Type B pancreatic cell (in vitro differentiated cells): ENCODE data around the gene RPL7A. TPM values are rescaled to one million over a fixed set of nuclear protein-coding genes. Genes with fewer than 3 reads are reported as not detected.

Source experiments
- DNase-seq: peaks from one replicate; pipeline ENCODE4 v3.0.0; 2021; ENCODE audit warnings: mixed read lengths; ENCODE audit not compliant: unreplicated experiment; ENCODE audit errors: extremely low spot score
- H3K27ac Mint-ChIP-seq: 2 replicates; pipeline ENCODE4 v1.8.0; 2021; ENCODE audit warnings: mild to moderate bottlenecking, mixed read lengths
- H3K27me3 Mint-ChIP-seq: 2 replicates; pipeline ENCODE4 v1.8.0; 2021; ENCODE audit warnings: mixed read lengths
- H3K36me3 Mint-ChIP-seq: 2 replicates; pipeline ENCODE4 v1.8.0; 2021; ENCODE audit warnings: mixed read lengths
- H3K4me1 Mint-ChIP-seq: one replicate; pipeline ENCODE4 v1.8.0; 2021; ENCODE audit warnings: mixed read lengths; ENCODE audit not compliant: unreplicated experiment
- H3K4me3 Mint-ChIP-seq: 2 replicates; pipeline ENCODE4 v1.8.0; 2021; ENCODE audit warnings: mild to moderate bottlenecking, mixed read lengths
- H3K9me3 Mint-ChIP-seq: 2 replicates; pipeline ENCODE4 v1.8.0; 2021; ENCODE audit warnings: mixed read lengths
- CTCF ChIP-seq: fragments of 200-600 bp; sonication (generic); conservative IDR thresholded peaks from 2 replicates; pipeline ENCODE4 v1.5.0; 2021; ENCODE audit warnings: antibody characterized with exemption, mild to moderate bottlenecking
- total RNA-seq: library from RNA; stranded (reverse); gene quantifications from 2 replicates; pipeline ENCODE4 v1.2.1, GENCODE V29; 2021; ENCODE audit warnings: low replicate concordance

Gene RPL7A
- total RNA-seq, 1 donor from 2014 or later, result 2,715 TPM

- Mint-ChIP-seq H3K9me3 (peaks cover 6% of the 10 kb centered on the region), H3K36me3 (no peaks in the 10 kb centered on the region), H3K27me3 (peaks cover 20% of the 10 kb centered on the region), H3K27ac (no peak overlapping the region), H3K4me3 (no peak overlapping the region), H3K4me1 (no peaks in the 10 kb centered on the region)
- DNase-seq, result peak; percentile 56
- TF ChIP-seq CTCF, result no peak
These were observed 43.3 kb upstream of the RPL7A start for GRCh38 chr9:133304477-133305377.

DNA sequence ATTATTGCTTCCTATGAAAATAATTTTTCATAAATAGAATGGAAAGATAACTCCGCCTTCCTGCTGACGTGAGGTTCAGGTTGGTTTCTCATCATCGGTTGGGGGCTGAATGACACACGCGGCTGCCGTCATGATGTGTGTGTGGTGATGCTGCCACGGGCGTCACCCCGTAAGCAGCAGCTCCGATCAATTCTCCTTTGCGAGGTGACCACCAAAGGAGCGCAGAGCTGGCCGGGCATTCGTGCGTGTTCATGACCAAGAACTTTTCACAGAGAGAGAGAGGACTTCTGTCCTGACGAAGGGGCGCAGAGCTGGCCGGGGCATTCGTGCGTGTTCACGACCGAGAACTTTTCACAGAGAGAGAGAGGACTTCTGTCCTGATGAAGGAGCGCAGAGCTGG, 42.3 kb upstream of the RPL7A start:
- Mint-ChIP-seq H3K9me3 (peaks cover 9% of the 10 kb centered on the region), H3K4me3 (no peak overlapping the region), H3K36me3 (no peaks in the 10 kb centered on the region), H3K27me3 (peaks cover 18% of the 10 kb centered on the region), H3K27ac (no peak overlapping the region), H3K4me1 (no peaks in the 10 kb centered on the region)
- no peak for TF ChIP-seq CTCF
- peak; percentile 44 for DNase-seq

- H3K4me3 Mint-ChIP-seq, result no peak overlapping the region
- H3K27me3 Mint-ChIP-seq, result peaks cover 18% of the 10 kb centered on the region
- peak; percentile 58 for DNase-seq
- TF ChIP-seq CTCF, result no peak
- H3K36me3 Mint-ChIP-seq, result no peaks in the 10 kb centered on the region
- H3K9me3 Mint-ChIP-seq, result peaks cover 9% of the 10 kb centered on the region
- H3K4me1 Mint-ChIP-seq, result no peaks in the 10 kb centered on the region
- H3K27ac Mint-ChIP-seq, result no peak overlapping the region
These were observed 41.5 kb upstream of the RPL7A start for GRCh38 chr9:133306242-133307204.

GRCh38 chr9:133307301-133307700, 40.7 kb upstream of the RPL7A start:
- peaks cover 16% of the 10 kb centered on the region for H3K27me3 Mint-ChIP-seq
- H3K27ac Mint-ChIP-seq, result no peak overlapping the region
- H3K9me3 Mint-ChIP-seq, result peaks cover 9% of the 10 kb centered on the region
- peak; percentile 48 for DNase-seq
- H3K4me3 Mint-ChIP-seq, result no peak overlapping the region
- no peaks in the 10 kb centered on the region for H3K4me1 Mint-ChIP-seq
- H3K36me3 Mint-ChIP-seq, result no peaks in the 10 kb centered on the region
- TF ChIP-seq CTCF, result no peak

DNA sequence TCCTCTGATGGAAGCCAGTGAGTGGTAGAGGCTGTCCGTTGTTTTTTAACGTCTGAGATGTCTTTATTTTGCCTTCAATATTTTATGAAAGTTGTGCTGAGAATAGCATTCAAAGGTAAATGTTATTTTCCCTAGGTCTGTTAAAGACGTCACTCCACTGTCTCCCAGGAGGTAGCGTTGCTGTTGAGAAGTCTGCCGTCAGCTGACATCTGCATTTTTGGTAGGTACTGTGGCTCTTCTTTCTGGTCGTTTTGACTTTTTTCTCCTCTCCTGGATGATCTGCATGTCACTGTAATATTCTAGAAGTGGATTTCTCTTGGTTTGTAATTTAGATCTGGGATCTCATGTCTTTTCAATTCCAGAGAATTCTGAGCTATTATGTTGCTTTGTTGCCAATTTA, 38.4 kb upstream of the RPL7A start:
- H3K9me3 Mint-ChIP-seq, result peaks cover 9% of the 10 kb centered on the region
- no peak for TF ChIP-seq CTCF
- no peak for DNase-seq
- no peaks in the 10 kb centered on the region for H3K36me3 Mint-ChIP-seq
- no peak overlapping the region for H3K27ac Mint-ChIP-seq
- peaks cover 12% of the 10 kb centered on the region for H3K27me3 Mint-ChIP-seq
- H3K4me3 Mint-ChIP-seq, result no peak overlapping the region
- no peaks in the 10 kb centered on the region for H3K4me1 Mint-ChIP-seq
